Stimulated activated effector memory CD8-positive, alpha-beta T cell treated with anti-CD3 and anti-CD28 coated beads, Interleukin-12 subunit alpha, Interleukin-12 subunit beta, amount 100 ng/mL, for 72 hours (primary cell): ENCODE data around the gene RSL1D1.

Experiments
- ATAC-seq: fragments of 150-1000 bp; cut with Tn5 transposase; 2 replicates; pipeline ENCODE4 v1.10.0; 2021
- DNase-seq, 2 donors: peaks; one replicate each; pipeline ENCODE4 v3.0.0; 2021 to 2022; ENCODE audit warnings: low spot score in 2 of 2
- H3K27ac Mint-ChIP-seq: one replicate; pipeline ENCODE4 v1.8.0; 2022; ENCODE audit warnings: mild to moderate bottlenecking, mixed read lengths
- H3K36me3 Mint-ChIP-seq: one replicate; pipeline ENCODE4 v1.8.0; 2022; ENCODE audit warnings: mild to moderate bottlenecking, mixed read lengths
- H3K4me1 Mint-ChIP-seq: one replicate; pipeline ENCODE4 v1.8.0; 2022; ENCODE audit warnings: mixed read lengths
- H3K4me3 Mint-ChIP-seq: one replicate; pipeline ENCODE4 v1.8.0; 2022; ENCODE audit warnings: mild to moderate bottlenecking, mixed read lengths
- H3K9me3 Mint-ChIP-seq: one replicate; pipeline ENCODE4 v1.8.0; 2022; ENCODE audit warnings: mixed read lengths

Gene RSL1D1

GRCh38 chr16:11868412-11868980 is 17.2 kb upstream of the RSL1D1 start:
- Mint-ChIP-seq H3K4me3 (no peak overlapping the region), H3K36me3 (peaks cover 53% of the 10 kb centered on the region), H3K27ac (no peak overlapping the region), H3K4me1 (no peaks in the 10 kb centered on the region), H3K9me3 (no peaks in the 10 kb centered on the region)
- no peak for DNase-seq
- ATAC-seq: no peak

DNA sequence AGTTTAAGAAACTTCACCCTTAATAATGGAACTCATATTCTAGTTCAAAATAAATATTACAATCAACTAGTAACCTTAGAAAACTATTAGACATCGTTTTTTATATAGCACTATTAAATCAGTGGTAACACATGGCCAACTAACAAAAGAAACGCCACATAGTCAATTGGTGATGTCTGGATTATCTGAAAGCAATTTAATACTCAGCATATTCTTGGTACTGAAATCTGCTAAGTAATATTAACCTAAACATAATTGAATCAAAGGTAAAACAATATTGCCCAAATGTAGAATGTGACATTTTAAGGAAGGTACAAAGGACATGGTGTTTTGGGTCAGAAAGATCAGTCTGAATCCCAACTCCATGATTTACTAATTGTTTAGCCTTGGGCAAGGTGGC is 11.1 kb upstream of the RSL1D1 start:
- no peak for DNase-seq
- Mint-ChIP-seq H3K4me1 (peaks cover 13% of the 10 kb centered on the region), H3K4me3 (no peak overlapping the region), H3K9me3 (no peaks in the 10 kb centered on the region), H3K27ac (no peak overlapping the region), H3K36me3 (peaks cover 9% of the 10 kb centered on the region)
- no peak for ATAC-seq

- H3K36me3 Mint-ChIP-seq: peaks cover 24% of the 10 kb centered on the region
- DNase-seq: no peak
- ATAC-seq: no peak
- no peak overlapping the region for H3K27ac Mint-ChIP-seq
- H3K4me1 Mint-ChIP-seq: peaks cover 27% of the 10 kb centered on the region
- no peak overlapping the region for H3K4me3 Mint-ChIP-seq
- H3K9me3 Mint-ChIP-seq: no peaks in the 10 kb centered on the region
Measured at GRCh38 chr16:11857161-11857560, 5.8 kb upstream of the RSL1D1 start.

- Mint-ChIP-seq H3K4me3 (peak overlapping the region; percentile 97), H3K4me1 (peaks cover 30% of the 10 kb centered on the region), H3K9me3 (no peaks in the 10 kb centered on the region), H3K36me3 (peaks cover 64% of the 10 kb centered on the region), H3K27ac (peak overlapping the region; percentile 97)
- ATAC-seq (no peak), DNase-seq (no peak)
Measured at GRCh38 chr16:11852092-11852809, 909 bp upstream of the RSL1D1 start.

GRCh38 chr16:11848842-11849241 is 2.5 kb downstream of the RSL1D1 start:
- DNase-seq: no peak
- H3K4me3 Mint-ChIP-seq: peak overlapping the region; percentile 35

GRCh38 chr16:11844499-11844898 is 6.8 kb downstream of the RSL1D1 start:
- DNase-seq (no peak), ATAC-seq (no peak)
- peak overlapping the region; percentile 14 for H3K27ac Mint-ChIP-seq
- no peak overlapping the region for H3K4me3 Mint-ChIP-seq
- no peaks in the 10 kb centered on the region for H3K9me3 Mint-ChIP-seq
- H3K4me1 Mint-ChIP-seq: peaks cover 15% of the 10 kb centered on the region
- H3K36me3 Mint-ChIP-seq: peaks cover 100% of the 10 kb centered on the region

More at GRCh38 chr16:11848842-11849241, 2.5 kb downstream of the RSL1D1 start:
- ATAC-seq: no peak
- Mint-ChIP-seq H3K36me3 (peaks cover 84% of the 10 kb centered on the region), H3K9me3 (no peaks in the 10 kb centered on the region), H3K4me1 (peaks cover 24% of the 10 kb centered on the region), H3K27ac (no peak overlapping the region)

DNA sequence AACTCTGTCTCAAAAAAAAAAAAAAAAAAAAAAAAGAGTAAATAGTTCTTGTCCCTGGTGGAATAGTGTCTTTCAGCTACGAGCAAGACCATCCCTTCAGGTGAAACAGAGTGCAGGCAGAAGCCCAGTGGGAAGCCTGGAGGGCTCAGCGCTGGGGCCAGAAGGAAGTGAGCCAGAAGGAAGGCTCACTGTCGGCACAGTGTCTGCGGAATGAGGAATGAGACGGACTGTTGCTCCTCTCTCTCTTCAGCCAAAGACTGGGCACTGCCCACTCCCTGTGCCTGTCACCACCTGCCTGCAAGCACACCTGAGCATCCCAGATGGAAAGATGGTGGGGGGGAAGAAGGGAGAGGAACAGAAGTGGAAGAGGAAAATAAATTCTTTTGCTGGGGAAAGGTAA is 7.5 kb downstream of the RSL1D1 start:
- H3K36me3 Mint-ChIP-seq: peaks cover 100% of the 10 kb centered on the region
- H3K9me3 Mint-ChIP-seq: no peaks in the 10 kb centered on the region
- DNase-seq: no peak
- H3K4me3 Mint-ChIP-seq: no peak overlapping the region
- ATAC-seq: no peak
- H3K4me1 Mint-ChIP-seq: peaks cover 11% of the 10 kb centered on the region
- H3K27ac Mint-ChIP-seq: peak overlapping the region; percentile 14

GRCh38 chr16:11843206-11843605 is 8.1 kb downstream of the RSL1D1 start:
- peaks cover 100% of the 10 kb centered on the region for H3K36me3 Mint-ChIP-seq

DNA sequence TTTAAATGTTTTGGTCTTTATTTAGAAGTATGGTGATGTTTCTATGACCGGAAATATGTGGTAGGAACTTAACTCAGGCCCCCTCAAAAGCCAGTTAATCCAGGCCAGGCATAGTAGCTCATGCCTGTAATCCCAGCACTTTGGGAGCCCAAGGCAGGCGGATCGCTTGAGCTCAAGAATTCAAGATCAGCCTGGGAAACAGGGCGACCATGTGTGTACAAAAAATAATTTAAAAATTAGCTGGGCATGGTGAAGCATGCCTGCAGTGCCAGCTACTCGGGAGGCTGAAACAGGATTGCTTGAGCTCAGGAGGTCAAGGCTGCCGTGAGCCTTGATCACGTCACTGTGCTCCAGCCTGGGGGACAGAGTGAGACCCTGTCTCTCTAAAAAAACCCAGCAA is 10.3 kb downstream of the RSL1D1 start:
- Mint-ChIP-seq H3K4me1 (no peaks in the 10 kb centered on the region), H3K9me3 (no peaks in the 10 kb centered on the region), H3K4me3 (no peak overlapping the region), H3K36me3 (peaks cover 98% of the 10 kb centered on the region), H3K27ac (no peak overlapping the region)
- ATAC-seq: no peak
- DNase-seq: no peak

More at GRCh38 chr16:11843206-11843605, 8.1 kb downstream of the RSL1D1 start:
- Mint-ChIP-seq H3K27ac (no peak overlapping the region), H3K4me1 (peaks cover 5% of the 10 kb centered on the region), H3K4me3 (no peak overlapping the region), H3K9me3 (no peaks in the 10 kb centered on the region)
- ATAC-seq (no peak), DNase-seq (no peak)

DNA sequence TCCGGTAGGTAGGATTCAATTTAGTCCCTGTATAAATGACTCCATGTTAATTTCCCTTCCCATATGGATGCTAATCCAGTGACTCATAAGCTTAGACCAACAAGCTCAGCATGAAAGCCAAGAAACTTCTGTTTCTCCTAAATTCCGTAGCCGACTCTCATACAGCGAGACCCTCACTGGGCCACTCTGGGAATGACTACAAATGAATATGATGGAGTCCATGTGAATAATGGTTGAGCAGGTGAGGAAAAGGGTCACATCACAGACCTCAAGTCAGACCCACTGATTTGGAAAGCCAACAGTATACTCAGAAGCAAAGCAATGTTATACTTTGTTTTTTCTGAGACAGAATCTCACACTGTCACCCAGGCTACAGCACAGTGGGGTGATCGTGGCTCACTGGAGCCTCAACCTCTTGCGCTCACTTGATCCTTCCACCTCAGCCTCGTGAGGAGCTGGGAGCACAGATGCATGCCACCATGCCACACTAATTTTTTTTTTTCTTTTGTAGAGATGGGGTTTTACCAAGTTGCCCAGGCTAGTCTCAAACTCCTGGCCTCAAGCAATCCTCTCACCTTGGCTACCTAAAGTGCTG is 14.6 kb downstream of the RSL1D1 start:
- H3K4me3 Mint-ChIP-seq: no peak overlapping the region
- no peaks in the 10 kb centered on the region for H3K9me3 Mint-ChIP-seq
- no peak overlapping the region for H3K27ac Mint-ChIP-seq
- no peaks in the 10 kb centered on the region for H3K4me1 Mint-ChIP-seq
- H3K36me3 Mint-ChIP-seq: peaks cover 55% of the 10 kb centered on the region
- ATAC-seq (no peak), DNase-seq (no peak)

DNA sequence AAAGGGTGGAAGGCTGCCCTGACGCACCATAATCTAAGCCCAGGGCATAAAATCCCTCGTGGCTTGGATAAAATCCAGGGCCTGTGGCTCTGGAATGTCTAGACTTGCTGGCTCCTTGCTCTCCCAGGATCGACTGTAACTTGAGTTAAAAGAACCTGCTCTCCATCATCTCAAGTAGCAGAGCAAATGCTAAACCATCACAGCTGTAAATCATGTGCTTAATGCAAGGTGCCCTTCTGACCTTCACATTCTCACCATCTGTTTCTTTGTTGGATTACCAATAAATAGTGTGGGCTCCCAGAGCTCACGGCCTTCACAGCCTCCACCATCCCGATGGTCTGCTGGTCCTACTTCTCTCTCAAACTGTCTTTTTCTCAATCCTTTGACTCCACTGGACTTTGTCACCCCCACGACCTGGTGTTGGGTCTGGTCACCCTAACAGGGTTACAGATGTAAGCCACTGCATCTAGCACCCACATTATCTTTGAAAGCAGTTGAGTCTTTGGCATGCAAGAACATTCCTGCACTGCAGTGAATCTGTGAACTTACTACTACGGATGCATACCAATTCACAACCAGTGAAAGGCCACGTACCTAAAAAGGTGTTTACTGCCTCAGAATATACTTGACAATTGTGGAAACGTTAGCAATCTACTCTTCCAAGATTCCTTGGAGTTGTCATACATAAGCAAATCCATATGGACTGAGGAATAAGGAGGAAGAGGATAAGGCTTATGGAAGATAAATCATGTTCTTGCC is 15.3 kb downstream of the RSL1D1 start:
- ATAC-seq: no peak
- Mint-ChIP-seq H3K36me3 (peaks cover 49% of the 10 kb centered on the region), H3K4me1 (no peaks in the 10 kb centered on the region), H3K9me3 (no peaks in the 10 kb centered on the region), H3K4me3 (no peak overlapping the region), H3K27ac (no peak overlapping the region)
- DNase-seq: no peak

DNA sequence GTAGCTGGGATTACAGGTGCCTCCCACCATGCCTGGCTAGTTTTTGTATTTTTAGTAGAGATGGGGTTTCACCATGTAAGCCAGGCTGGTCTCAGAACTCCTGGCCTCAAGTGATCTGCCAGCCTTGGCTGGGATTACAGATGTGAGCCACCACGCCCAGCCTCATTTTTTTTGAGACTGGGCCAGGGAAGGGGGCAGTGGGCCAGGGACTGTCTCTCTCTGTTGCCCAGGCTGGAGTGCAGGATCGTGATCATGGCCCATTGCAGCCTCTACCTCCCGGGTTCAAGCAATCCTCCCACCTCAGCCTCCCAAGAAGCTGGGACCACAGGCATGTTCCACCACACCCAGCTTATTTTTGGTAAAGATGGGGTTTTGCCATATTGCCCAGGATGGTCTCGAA is 16.0 kb downstream of the RSL1D1 start:
- H3K9me3 Mint-ChIP-seq: no peaks in the 10 kb centered on the region
- no peaks in the 10 kb centered on the region for H3K4me1 Mint-ChIP-seq
- no peak overlapping the region for H3K4me3 Mint-ChIP-seq
- DNase-seq (no peak), ATAC-seq (no peak)
- peaks cover 41% of the 10 kb centered on the region for H3K36me3 Mint-ChIP-seq
- H3K27ac Mint-ChIP-seq: no peak overlapping the region

GRCh38 chr16:11833951-11834695 is 17.2 kb downstream of the RSL1D1 start:
- H3K9me3 Mint-ChIP-seq: no peaks in the 10 kb centered on the region
- DNase-seq: no peak
- H3K4me3 Mint-ChIP-seq: no peak overlapping the region
- H3K27ac Mint-ChIP-seq: peak overlapping the region; percentile 16
- H3K36me3 Mint-ChIP-seq: peaks cover 29% of the 10 kb centered on the region
- no peaks in the 10 kb centered on the region for H3K4me1 Mint-ChIP-seq
- no peak for ATAC-seq

GRCh38 chr16:11828696-11829095 is 22.6 kb downstream of the RSL1D1 start:
- no peak for DNase-seq

More at GRCh38 chr16:11828696-11829095, 22.6 kb downstream of the RSL1D1 start:
- H3K9me3 Mint-ChIP-seq: no peaks in the 10 kb centered on the region
- no peaks in the 10 kb centered on the region for H3K4me1 Mint-ChIP-seq
- ATAC-seq: no peak
- H3K36me3 Mint-ChIP-seq: no peaks in the 10 kb centered on the region
- H3K4me3 Mint-ChIP-seq: no peak overlapping the region
- H3K27ac Mint-ChIP-seq: no peak overlapping the region
